Osteoblast (primary cell): ENCODE data around the gene S100A3. TPM values are rescaled to one million over a fixed set of nuclear protein-coding genes. Genes with fewer than 3 reads are reported as not detected.
A peak's percentile ranks its signal among the peaks of the same experiment; 100 is the strongest.

Experiments used
- DNase-seq: peaks from one replicate; pipeline ENCODE4 v3.0.0; 2011; ENCODE audit warnings: low spot score, mixed read lengths; ENCODE audit not compliant: insufficient read length; ENCODE audit errors: missing footprints
- H2AFZ ChIP-seq: 2 replicates; pipeline ENCODE4 v1.6.0; 2011; ENCODE audit warnings: mild to moderate bottlenecking, low read length
- H3K27ac ChIP-seq: 2 replicates; pipeline ENCODE4 v1.5.1; 2011; ENCODE audit warnings: mild to moderate bottlenecking, low read depth, low read length, moderate library complexity
- H3K27me3 ChIP-seq: 2 replicates; pipeline ENCODE4 v1.6.0; 2012; ENCODE audit warnings: mild to moderate bottlenecking, control low read depth, inconsistent platforms, low read length, moderate library complexity; ENCODE audit not compliant: insufficient read depth
- H3K36me3 ChIP-seq: 2 replicates; pipeline ENCODE4 v1.5.1; 2011; ENCODE audit warnings: mild to moderate bottlenecking, low read length, control low read depth, moderate library complexity; ENCODE audit not compliant: insufficient read depth
- H3K4me1 ChIP-seq: 2 replicates; pipeline ENCODE4 v1.5.1; 2011; ENCODE audit warnings: mild to moderate bottlenecking, low read length, control low read depth, moderate library complexity; ENCODE audit not compliant: insufficient read depth
- H3K4me2 ChIP-seq: 2 replicates; pipeline ENCODE4 v1.6.0; 2011; ENCODE audit warnings: mild to moderate bottlenecking, low read length; ENCODE audit not compliant: insufficient read depth
- H3K4me3 ChIP-seq: fragments of 200-600 bp; sonication (generic); 3 replicates; pipeline ENCODE4 v1.5.1; 2012; ENCODE audit warnings: mild to moderate bottlenecking, low read length, inconsistent platforms; ENCODE audit not compliant: insufficient read depth
- H3K79me2 ChIP-seq: 2 replicates; pipeline ENCODE4 v1.6.0; 2012; ENCODE audit warnings: mild to moderate bottlenecking, low read length, control low read depth, inconsistent platforms; ENCODE audit not compliant: insufficient read depth
- H3K9me3 ChIP-seq: 2 replicates; pipeline ENCODE4 v1.5.1; 2011; ENCODE audit warnings: low read depth, low read length, control low read depth
- H4K20me1 ChIP-seq: 2 replicates; pipeline ENCODE4 v1.6.0; 2012; ENCODE audit warnings: mild to moderate bottlenecking, low read length, control low read depth; ENCODE audit not compliant: insufficient read depth
- total RNA-seq: library from RNA; depleted of rRNA; stranded (reverse); fragments of >200 nt; gene quantifications from 2 replicates; pipeline ENCODE4 v1.2.3, GENCODE V29; 2012
- TF ChIP-seq, protein P1 (sequence below): IDR thresholded peaks from 2 replicates; pipeline ENCODE4 v1.5.1; 2011; ENCODE audit warnings: mild to moderate bottlenecking, low read depth, low read length, moderate library complexity; ENCODE audit errors: extremely low read depth

The S100A3 gene
- total RNA-seq, 1 donor: 7.6 TPM

GRCh38 chr1:153506831-153507413, 42.1 kb downstream of the S100A3 start:
- peak overlapping the region; percentile 35 for H3K4me2 ChIP-seq
- no peaks in the 10 kb centered on the region for H3K79me2 ChIP-seq
- peak; percentile 95 for DNase-seq
- peaks cover 36% of the 10 kb centered on the region for H3K4me1 ChIP-seq
- H3K4me3 ChIP-seq: peak overlapping the region; percentile 1
- peak overlapping the region; percentile 60 for H3K27ac ChIP-seq
- no peaks in the 10 kb centered on the region for H4K20me1 ChIP-seq
- H3K27me3 ChIP-seq: no peaks in the 10 kb centered on the region
- no peaks in the 10 kb centered on the region for H3K36me3 ChIP-seq
- H2AFZ ChIP-seq: peak overlapping the region; percentile 64
- H3K9me3 ChIP-seq: no peaks in the 10 kb centered on the region
- TF ChIP-seq, protein P1, sequence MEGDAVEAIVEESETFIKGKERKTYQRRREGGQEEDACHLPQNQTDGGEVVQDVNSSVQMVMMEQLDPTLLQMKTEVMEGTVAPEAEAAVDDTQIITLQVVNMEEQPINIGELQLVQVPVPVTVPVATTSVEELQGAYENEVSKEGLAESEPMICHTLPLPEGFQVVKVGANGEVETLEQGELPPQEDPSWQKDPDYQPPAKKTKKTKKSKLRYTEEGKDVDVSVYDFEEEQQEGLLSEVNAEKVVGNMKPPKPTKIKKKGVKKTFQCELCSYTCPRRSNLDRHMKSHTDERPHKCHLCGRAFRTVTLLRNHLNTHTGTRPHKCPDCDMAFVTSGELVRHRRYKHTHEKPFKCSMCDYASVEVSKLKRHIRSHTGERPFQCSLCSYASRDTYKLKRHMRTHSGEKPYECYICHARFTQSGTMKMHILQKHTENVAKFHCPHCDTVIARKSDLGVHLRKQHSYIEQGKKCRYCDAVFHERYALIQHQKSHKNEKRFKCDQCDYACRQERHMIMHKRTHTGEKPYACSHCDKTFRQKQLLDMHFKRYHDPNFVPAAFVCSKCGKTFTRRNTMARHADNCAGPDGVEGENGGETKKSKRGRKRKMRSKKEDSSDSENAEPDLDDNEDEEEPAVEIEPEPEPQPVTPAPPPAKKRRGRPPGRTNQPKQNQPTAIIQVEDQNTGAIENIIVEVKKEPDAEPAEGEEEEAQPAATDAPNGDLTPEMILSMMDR: no peak

DNA sequence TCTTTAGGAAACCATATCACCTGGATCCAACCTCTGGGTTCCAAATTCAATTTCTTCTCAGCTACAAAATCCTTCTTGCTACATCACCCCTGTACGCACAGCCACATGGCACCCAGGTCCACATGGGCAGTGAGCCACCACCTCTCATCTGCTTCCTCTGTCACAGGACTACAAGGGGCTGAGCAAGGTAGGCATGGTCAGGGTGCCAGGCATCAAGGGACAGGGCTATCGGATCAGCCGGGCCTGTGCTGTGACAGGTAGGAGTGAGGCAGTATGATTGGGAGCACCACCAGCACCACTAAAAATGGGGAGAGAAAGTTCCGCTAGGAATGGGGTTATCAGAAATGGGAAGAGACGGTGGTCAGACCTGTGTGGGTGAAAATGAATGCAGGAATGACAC, 42.7 kb downstream of the S100A3 start:
- Histone ChIP-seq H3K4me2 (peak overlapping the region; percentile 35), H3K27me3 (no peaks in the 10 kb centered on the region), H3K9me3 (no peaks in the 10 kb centered on the region), H3K27ac (peak overlapping the region; percentile 60), H3K79me2 (no peaks in the 10 kb centered on the region), H3K4me3 (no peak overlapping the region), H3K4me1 (peaks cover 36% of the 10 kb centered on the region), H3K36me3 (no peaks in the 10 kb centered on the region), H4K20me1 (no peaks in the 10 kb centered on the region), H2AFZ (no peak overlapping the region)
- no peak for DNase-seq
- TF ChIP-seq, protein P1: no peak

DNA sequence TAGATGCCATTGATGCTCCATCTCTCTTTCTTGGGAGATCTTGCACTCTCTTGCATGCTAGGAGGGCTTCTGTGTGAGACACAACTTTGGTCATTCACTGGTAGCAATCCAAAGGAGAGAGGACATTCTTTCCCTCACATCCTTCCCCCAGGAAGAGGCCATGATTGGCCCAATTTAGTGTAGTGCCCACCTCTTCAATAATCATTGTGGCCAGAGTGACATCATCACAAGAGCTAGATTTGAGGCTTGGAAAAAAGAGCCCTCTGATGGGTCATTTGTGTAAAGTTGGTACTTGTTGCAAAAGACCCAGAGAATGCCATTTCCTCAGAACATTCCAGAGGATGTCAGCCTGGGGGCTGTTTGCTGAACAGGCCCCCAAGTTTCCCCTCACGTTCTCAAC, 43.5 kb downstream of the S100A3 start:
- Histone ChIP-seq H3K4me3 (no peak overlapping the region), H3K4me1 (peaks cover 33% of the 10 kb centered on the region), H2AFZ (no peak overlapping the region), H3K36me3 (no peaks in the 10 kb centered on the region), H3K27me3 (no peaks in the 10 kb centered on the region), H3K79me2 (no peaks in the 10 kb centered on the region), H3K9me3 (no peaks in the 10 kb centered on the region), H3K4me2 (no peak overlapping the region), H3K27ac (no peak overlapping the region), H4K20me1 (no peaks in the 10 kb centered on the region)
- DNase-seq: no peak
- TF ChIP-seq, protein P1: no peak

DNA sequence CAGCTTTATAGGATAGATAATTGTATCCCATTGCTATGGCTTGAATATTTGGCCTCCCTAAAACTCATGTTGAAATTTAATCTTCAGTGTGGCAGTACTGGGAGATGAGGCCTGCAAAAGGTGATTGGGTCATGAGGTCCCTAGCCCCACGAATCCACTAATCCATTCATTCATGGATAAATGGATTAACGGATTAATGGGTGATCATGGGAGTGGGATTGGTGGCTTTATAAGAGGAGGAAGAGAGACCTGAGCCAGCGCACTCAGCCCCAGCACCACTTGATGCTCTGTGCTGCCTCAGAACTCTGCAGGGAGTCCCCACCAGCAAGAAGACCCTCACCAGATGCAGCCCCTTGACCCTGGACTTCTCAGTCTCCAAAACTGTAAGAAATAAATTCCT, 45.3 kb downstream of the S100A3 start:
- Histone ChIP-seq H3K4me3 (no peak overlapping the region), H3K79me2 (no peaks in the 10 kb centered on the region), H3K9me3 (no peaks in the 10 kb centered on the region), H3K36me3 (no peaks in the 10 kb centered on the region), H3K4me1 (peaks cover 33% of the 10 kb centered on the region), H2AFZ (no peak overlapping the region), H4K20me1 (no peaks in the 10 kb centered on the region), H3K27me3 (peaks cover 2% of the 10 kb centered on the region), H3K27ac (no peak overlapping the region), H3K4me2 (no peak overlapping the region)
- no peak for DNase-seq
- TF ChIP-seq, protein P1: no peak
